Left ventricle myocardium inferior (tissue), 1 donor: ENCODE data around the gene CHODL. TPM values are rescaled to one million over a fixed set of nuclear protein-coding genes. Genes with fewer than 3 reads are reported as not detected.

Experiments used
- DNase-seq: peaks from one replicate; pipeline ENCODE4 v3.0.0-alpha.2; 2020
- H3K27ac ChIP-seq: fragments of 200-600 bp; replicated peaks from 2 replicates; pipeline ENCODE4 v1.8.0; 2021
- H3K27me3 ChIP-seq: fragments of 200-600 bp; 2 replicates; pipeline ENCODE4 v1.8.0; 2021; ENCODE audit warnings: low read depth
- H3K36me3 ChIP-seq: fragments of 200-600 bp; 2 replicates; pipeline ENCODE4 v1.8.0; 2021
- H3K4me1 ChIP-seq: fragments of 200-600 bp; 2 replicates; pipeline ENCODE4 v1.8.0; 2021
- H3K4me3 ChIP-seq: fragments of 200-600 bp; 2 replicates; pipeline ENCODE4 v1.8.0; 2021; ENCODE audit warnings: mild to moderate bottlenecking, moderate library complexity
- H3K9me3 ChIP-seq: fragments of 200-600 bp; replicated peaks from 2 replicates; pipeline ENCODE4 v1.8.0; 2021
- CTCF ChIP-seq: fragments of 200-600 bp; IDR thresholded peaks from 2 replicates; pipeline ENCODE4 v1.8.0; 2021; ENCODE audit warnings: antibody characterized with exemption, mild to moderate bottlenecking, borderline replicate concordance
- intact Hi-C: fragments of 100-400 bp; cut with micrococcal nuclease; formaldehyde crosslinking; loops from one replicate; pipeline ENCODE4 v1.11.0; 2022
- total RNA-seq: library from RNA; stranded (reverse); fragmentation: NEBNext Ultra II Directional; extraction: Animal tissue kit (Norgen Biotek cat#: 25700); gene quantifications from one replicate; pipeline ENCODE4 v1.2.1, GENCODE V29; 2021
- donor health status: DM: no; HTN: yes; CAD: no; lungs with severe emphysema.

CHODL gene
- total RNA-seq, 1 donor from 2014 or later, result 0.25 TPM

DNA sequence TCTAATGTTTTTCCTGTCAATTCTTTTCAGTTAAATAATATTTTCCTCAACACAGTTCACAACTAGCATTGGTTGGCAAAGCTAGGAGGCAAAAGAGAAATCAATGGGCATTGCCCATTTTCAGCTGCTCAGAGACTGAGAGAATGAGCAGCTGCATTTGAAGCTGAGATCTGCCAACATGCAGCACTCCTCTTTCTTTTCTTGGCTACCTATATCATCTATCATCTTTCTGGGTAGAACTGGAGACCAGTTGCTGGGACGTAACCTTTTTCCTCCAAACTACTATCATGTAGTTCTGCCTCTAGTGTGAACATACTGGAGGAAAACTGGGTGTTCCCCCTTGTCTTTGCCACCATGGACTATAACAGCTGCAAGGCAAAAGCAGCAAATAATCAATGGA, 22.9 kb downstream of the CHODL start:
- H3K4me1 ChIP-seq, result no peaks in the 10 kb centered on the region
- no peaks in the 10 kb centered on the region for H3K36me3 ChIP-seq
- DNase-seq, result no peak
- H3K9me3 ChIP-seq, result no peaks in the 10 kb centered on the region
- H3K4me3 ChIP-seq, result no peak overlapping the region
- intact Hi-C loops, result no loop called here
- no peaks in the 10 kb centered on the region for H3K27me3 ChIP-seq
- H3K27ac ChIP-seq, result no peak overlapping the region
- no peak for TF ChIP-seq CTCF

GRCh38 chr21:18268906-18269305, 24.3 kb downstream of the CHODL start:
- H3K4me1 ChIP-seq, result no peaks in the 10 kb centered on the region
- no peak for TF ChIP-seq CTCF
- H3K4me3 ChIP-seq, result no peak overlapping the region
- H3K27ac ChIP-seq, result no peak overlapping the region
- no peaks in the 10 kb centered on the region for H3K36me3 ChIP-seq
- no peak for DNase-seq
- H3K27me3 ChIP-seq, result no peaks in the 10 kb centered on the region
- intact Hi-C loops, result no loop called here
- H3K9me3 ChIP-seq, result no peaks in the 10 kb centered on the region

DNA sequence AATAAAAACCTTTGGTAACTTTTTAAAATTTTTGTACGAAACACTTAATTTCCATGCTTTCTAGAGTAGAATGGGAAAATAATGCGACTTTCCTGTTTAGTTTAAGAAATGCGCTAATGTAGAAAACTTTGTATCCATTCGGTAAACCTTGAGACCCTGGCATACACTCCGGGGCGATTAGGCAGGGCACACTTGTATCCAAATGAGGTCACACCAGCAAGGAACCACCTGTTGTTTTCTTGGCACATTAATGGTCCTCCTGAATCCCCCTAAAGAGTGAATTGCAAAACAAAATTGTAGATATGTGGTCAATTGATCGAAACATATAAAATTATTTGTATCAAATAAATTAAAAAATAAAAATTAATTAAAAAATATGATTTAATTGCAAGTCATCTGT, 25.2 kb downstream of the CHODL start:
- H3K4me1 ChIP-seq, result no peaks in the 10 kb centered on the region
- no peak for DNase-seq
- TF ChIP-seq CTCF, result no peak
- intact Hi-C loops, result no loop called here
- H3K27me3 ChIP-seq, result no peaks in the 10 kb centered on the region
- H3K4me3 ChIP-seq, result no peak overlapping the region
- H3K9me3 ChIP-seq, result no peaks in the 10 kb centered on the region
- H3K27ac ChIP-seq, result no peak overlapping the region
- H3K36me3 ChIP-seq, result no peaks in the 10 kb centered on the region

GRCh38 chr21:18273400-18273799, 28.8 kb downstream of the CHODL start:
- no peaks in the 10 kb centered on the region for H3K9me3 ChIP-seq
- H3K4me1 ChIP-seq, result no peaks in the 10 kb centered on the region
- H3K36me3 ChIP-seq, result no peaks in the 10 kb centered on the region
- H3K27me3 ChIP-seq, result no peaks in the 10 kb centered on the region
- no peak overlapping the region for H3K27ac ChIP-seq
- DNase-seq, result no peak
- TF ChIP-seq CTCF, result no peak
- intact Hi-C loops, result no loop called here
- no peak overlapping the region for H3K4me3 ChIP-seq

GRCh38 chr21:18274370-18274769, 29.7 kb downstream of the CHODL start:
- no peaks in the 10 kb centered on the region for H3K27me3 ChIP-seq
- no peak for DNase-seq
- H3K9me3 ChIP-seq, result no peaks in the 10 kb centered on the region
- no peaks in the 10 kb centered on the region for H3K36me3 ChIP-seq
- intact Hi-C loops, result no loop called here
- no peak overlapping the region for H3K27ac ChIP-seq
- no peaks in the 10 kb centered on the region for H3K4me1 ChIP-seq
- TF ChIP-seq CTCF, result no peak
- H3K4me3 ChIP-seq, result no peak overlapping the region

GRCh38 chr21:18275781-18276180, 31.1 kb downstream of the CHODL start:
- TF ChIP-seq CTCF, result no peak
- Histone ChIP-seq H3K27me3 (no peaks in the 10 kb centered on the region), H3K36me3 (no peaks in the 10 kb centered on the region), H3K4me1 (no peaks in the 10 kb centered on the region), H3K4me3 (no peak overlapping the region), H3K27ac (no peak overlapping the region), H3K9me3 (peaks cover 4% of the 10 kb centered on the region)
- no peak for DNase-seq
- intact Hi-C loops, result no loop called here
